Activated CD8-positive, alpha-beta T cell treated with anti-CD3 and anti-CD28 coated beads, Interleukin-2, amount 10 ng/mL, durations not matched to agents 7 days and 5 days (primary cell): ENCODE results near the gene ANXA2R. TPM values are rescaled to one million over a fixed set of nuclear protein-coding genes. Genes with fewer than 3 reads are reported as not detected.
A peak's percentile ranks its signal among the peaks of the same experiment; 100 is the strongest.
"Not testable (repeated sequence)": the region's sequence is repeated elsewhere in the genome, so short reads cannot be mapped to it uniquely, and the experiment has no call there.

Experiments
- ATAC-seq: fragments of 150-1000 bp; cut with Tn5 transposase; one replicate; pipeline ENCODE4 v1.10.0; 2021; ENCODE audit warnings: moderate library complexity
- CTCF ChIA-PET: fragments of 350-600 bp; sonication (Branson Sonifier 250); formaldehyde crosslinking; loops from one replicate; lab custom pipeline; 2021; ENCODE audit warnings: antibody characterized with exemption; lab: Charles Lee
- POLR2A ChIA-PET: fragments of 350-600 bp; sonication (Branson Sonifier 250); formaldehyde crosslinking; loops from one replicate; lab custom pipeline; 2021; ENCODE audit warnings: antibody characterized with exemption; lab: Charles Lee
- DNase-seq: peaks from one replicate; pipeline ENCODE4 v3.0.0-alpha.2; 2020
- H3K27ac Mint-ChIP-seq: one replicate; pipeline ENCODE4 v1.8.0; 2021; ENCODE audit warnings: mild to moderate bottlenecking, mixed read lengths
- H3K27me3 Mint-ChIP-seq: one replicate; pipeline ENCODE4 v1.8.0; 2021; ENCODE audit warnings: low read depth, mixed read lengths
- H3K36me3 Mint-ChIP-seq: one replicate; pipeline ENCODE4 v1.8.0; 2021; ENCODE audit warnings: low read depth, mixed read lengths
- H3K4me1 Mint-ChIP-seq: one replicate; pipeline ENCODE4 v1.8.0; 2021; ENCODE audit warnings: low read depth, mixed read lengths
- H3K4me3 Mint-ChIP-seq: one replicate; pipeline ENCODE4 v1.8.0; 2021; ENCODE audit warnings: mild to moderate bottlenecking, mixed read lengths
- H3K9me3 Mint-ChIP-seq: one replicate; pipeline ENCODE4 v1.8.0; 2022; ENCODE audit warnings: mixed read lengths; ENCODE audit not compliant: insufficient read depth
- total RNA-seq, 2 experiments: library from RNA; stranded (reverse); gene quantifications; one replicate each; pipeline ENCODE4 v1.2.3, GENCODE V29; 2021

ANXA2R gene
- total RNA-seq, 2 experiments from 2014 or later, result 28.0 to 29.3 TPM

DNA sequence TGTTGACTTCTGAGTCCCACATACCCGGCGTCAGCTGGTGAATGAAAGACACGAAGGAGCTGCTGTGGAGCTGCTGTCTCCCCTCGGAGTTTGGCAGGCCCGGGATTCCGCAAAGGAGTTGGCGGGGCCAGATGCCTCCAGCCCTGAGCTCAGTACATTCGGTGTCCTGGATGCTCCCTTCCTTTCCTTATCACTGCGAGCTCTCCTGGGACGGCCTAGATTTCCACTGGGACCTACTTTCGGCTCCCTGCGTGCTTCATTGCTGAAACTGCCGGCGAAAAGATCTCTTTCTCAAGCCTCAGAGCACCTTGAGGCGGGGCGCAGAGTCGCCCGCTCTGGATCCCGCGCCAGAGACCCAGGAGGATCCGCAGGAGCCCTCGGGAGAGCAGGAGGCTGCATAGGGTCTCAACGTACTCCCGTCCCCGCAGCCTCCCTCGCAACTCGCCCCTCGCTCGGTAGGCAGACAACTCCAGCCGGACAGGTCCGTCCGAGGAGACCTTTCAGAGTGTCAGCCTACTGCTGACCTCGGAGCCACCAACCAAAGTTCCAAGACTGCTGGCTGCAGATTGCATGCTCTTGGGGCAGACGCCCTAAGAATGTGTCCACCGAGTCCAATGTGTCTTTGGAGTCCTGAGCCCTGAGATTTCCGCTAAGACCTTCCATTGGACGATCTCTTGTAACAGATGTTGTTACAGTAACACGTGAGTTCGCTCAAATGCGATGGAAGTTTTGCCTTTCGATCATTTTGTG is 6.1 kb downstream of the ANXA2R start:
- POLR2A ChIA-PET, result no interaction called here
- H3K4me3 Mint-ChIP-seq, result peak overlapping the region; percentile 35

DNA sequence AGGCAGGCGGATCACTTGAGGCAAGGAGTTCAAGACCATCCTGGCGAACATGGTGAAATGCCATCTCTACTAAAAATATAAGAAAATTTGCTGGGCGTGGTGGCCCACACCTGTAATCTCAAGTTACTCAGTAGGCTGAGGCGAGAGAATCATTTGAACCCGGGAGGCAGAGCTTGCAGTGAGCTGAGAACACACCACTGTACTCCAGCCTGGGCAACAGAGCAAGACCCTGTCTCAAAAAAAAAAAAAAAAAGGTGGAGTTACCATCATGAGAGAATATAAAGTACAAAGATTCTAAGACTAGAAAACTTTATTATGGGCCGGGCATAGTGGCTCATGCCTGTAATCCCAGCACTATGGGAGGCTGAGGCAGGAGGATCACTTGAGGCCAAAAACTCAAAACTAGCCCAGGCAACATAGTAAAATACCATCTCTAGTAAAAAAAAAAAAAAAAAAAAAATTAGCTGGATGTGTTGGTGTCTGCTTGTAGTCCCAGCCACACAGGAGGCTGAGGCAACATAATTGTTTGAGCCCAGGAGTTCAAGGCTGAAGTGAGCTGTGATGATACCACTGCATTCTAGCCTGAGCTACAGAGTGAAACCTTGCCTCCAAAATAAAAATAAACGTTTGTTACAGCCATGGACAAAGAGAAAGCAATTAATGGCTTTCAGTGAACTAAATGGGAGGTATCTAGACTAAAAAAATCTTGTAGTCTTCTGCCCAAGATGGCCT is 12.9 kb downstream of the ANXA2R start:
- ChIA-PET CTCF (interaction anchor here (0.6 to 2.0 kb wide), 4 partner anchors 19 to 118 kb away, joined by 3 to 7 read pairs (median 4); no protein-coding TSS in a partner anchor), POLR2A (interaction anchor here (1.2 to 2.0 kb wide), 3 partner anchors 10 to 14 kb away, joined by 3 to 5 read pairs (median 3); no protein-coding TSS in a partner anchor)
- no peak for DNase-seq
- no peak overlapping the region for H3K4me3 Mint-ChIP-seq
- H3K36me3 Mint-ChIP-seq, result peaks cover 14% of the 10 kb centered on the region
- H3K27me3 Mint-ChIP-seq, result no peaks in the 10 kb centered on the region
- peaks cover 33% of the 10 kb centered on the region for H3K4me1 Mint-ChIP-seq
- no peak overlapping the region for H3K27ac Mint-ChIP-seq
- no peaks in the 10 kb centered on the region for H3K9me3 Mint-ChIP-seq
- no peak for ATAC-seq

More for the DNA sequence above, 6.1 kb downstream of the ANXA2R start:
- Mint-ChIP-seq H3K27ac (peak overlapping the region; percentile 68), H3K4me1 (peaks cover 56% of the 10 kb centered on the region), H3K9me3 (no peaks in the 10 kb centered on the region), H3K27me3 (no peaks in the 10 kb centered on the region), H3K36me3 (peaks cover 25% of the 10 kb centered on the region)
- CTCF ChIA-PET, result no interaction called here
- DNase-seq (no peak), ATAC-seq (no peak)

DNA sequence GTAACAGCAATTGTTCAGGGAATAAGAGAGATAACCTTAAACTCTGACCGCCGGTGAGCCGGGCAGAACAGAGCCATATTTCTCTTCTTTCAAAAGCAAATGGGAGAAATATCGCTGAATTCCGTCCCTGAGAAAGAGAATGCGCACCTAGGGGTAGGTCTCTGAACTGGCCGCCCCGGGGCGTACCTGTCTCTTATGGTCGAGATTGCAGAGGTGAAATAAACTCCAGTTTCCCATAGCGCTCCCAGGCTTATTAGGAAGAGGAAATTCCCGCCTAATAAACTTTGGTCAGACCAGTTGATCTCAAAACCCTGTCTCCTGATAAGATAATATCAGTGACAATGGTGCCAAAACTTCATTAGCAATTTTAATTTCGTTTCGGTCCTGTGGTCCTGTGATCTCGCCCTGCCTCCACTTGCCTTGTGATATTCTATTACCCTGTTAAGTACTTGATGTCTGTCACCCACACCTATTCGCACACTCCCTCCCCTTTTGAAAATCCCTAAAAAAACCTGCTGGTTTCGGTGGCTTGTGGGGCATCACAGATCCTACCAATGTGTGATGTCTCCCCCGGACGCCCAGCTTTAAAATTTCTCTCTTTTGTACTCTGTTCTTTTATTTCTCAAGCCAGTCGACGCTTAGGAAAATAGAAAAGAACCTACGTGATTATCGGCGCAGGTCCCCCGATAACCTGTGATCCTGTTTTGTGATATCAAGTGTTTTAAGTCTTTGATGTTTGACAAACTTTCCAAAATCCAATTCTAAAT is 14.8 kb downstream of the ANXA2R start:
- Mint-ChIP-seq H3K36me3 (peaks cover 14% of the 10 kb centered on the region), H3K4me1 (peaks cover 40% of the 10 kb centered on the region)
- CTCF ChIA-PET, H3K27ac Mint-ChIP-seq, H3K27me3 Mint-ChIP-seq, ATAC-seq, H3K4me3 Mint-ChIP-seq, H3K9me3 Mint-ChIP-seq, DNase-seq: not testable (repeated sequence)
- POLR2A ChIA-PET, result interaction anchor here (1.5 to 10.1 kb wide), 2 partner anchors 12 to 14 kb away, joined by 3 to 532 read pairs; partner anchors contain the start of gene ANXA2R

DNA sequence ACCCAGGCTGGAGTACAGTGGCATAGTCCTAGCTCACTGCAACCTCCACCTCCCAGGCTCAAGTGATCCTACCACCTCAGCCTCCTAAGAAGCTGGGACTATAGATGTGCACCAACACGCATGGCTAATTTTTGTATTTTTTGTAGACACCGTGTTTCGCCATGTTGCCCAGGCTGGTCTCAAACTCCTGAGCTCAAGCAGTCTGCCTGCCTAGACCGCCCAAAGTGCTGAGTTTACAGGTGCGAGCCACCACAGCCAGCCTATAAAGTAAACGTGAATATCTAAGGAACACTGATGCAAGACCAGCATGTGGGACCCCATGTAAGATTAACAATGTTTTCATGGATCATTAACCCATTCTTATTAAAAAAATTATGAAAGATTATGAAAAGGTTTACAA is 15.9 kb downstream of the ANXA2R start:
- CTCF ChIA-PET, result interaction anchor here (1.8 kb wide), 1 partner anchor 17 kb away, joined by 7 read pairs; no protein-coding TSS in a partner anchor

DNA sequence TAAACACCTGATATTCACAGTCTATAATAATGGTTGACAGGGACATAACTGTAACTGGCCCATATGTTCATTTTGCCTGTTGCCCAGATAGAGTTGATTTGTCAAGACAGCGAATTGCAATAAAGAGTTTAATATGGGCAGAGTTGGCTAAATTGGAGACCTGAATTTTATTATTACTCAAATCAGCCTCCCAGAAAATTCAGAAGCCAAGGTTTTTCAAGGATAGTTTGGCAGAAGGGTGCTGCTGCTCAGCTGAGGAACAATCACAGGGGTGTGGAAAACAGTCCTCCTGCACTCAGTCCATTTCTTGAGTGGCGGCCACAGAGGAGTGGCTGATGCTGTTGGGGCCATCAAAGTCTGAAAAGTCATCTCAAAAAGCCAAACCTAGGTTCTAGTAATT is 19.0 kb downstream of the ANXA2R start:
- ATAC-seq (no peak), DNase-seq (no peak)
- ChIA-PET CTCF (interaction anchor here (1.0 to 8.7 kb wide), 12 partner anchors 9 to 463 kb away, joined by 3 to 150 read pairs (median 21); partner anchors contain the start of genes ANXA2R and TMEM267), POLR2A (interaction anchor here (0.9 to 10.1 kb wide), 9 partner anchors 9 to 463 kb away, joined by 3 to 532 read pairs (median 103); partner anchors contain the start of genes ANXA2R and TMEM267)
- H3K9me3 Mint-ChIP-seq, result no peaks in the 10 kb centered on the region
- peaks cover 8% of the 10 kb centered on the region for H3K36me3 Mint-ChIP-seq
- H3K27ac Mint-ChIP-seq, result peak overlapping the region; percentile 74
- H3K4me3 Mint-ChIP-seq, result peak overlapping the region; percentile 95
- H3K27me3 Mint-ChIP-seq, result no peaks in the 10 kb centered on the region
- peaks cover 22% of the 10 kb centered on the region for H3K4me1 Mint-ChIP-seq

More for the DNA sequence above, 15.9 kb downstream of the ANXA2R start:
- peaks cover 14% of the 10 kb centered on the region for H3K36me3 Mint-ChIP-seq
- POLR2A ChIA-PET, result interaction anchor here (0.7 to 10.1 kb wide), 2 partner anchors 15 to 42 kb away, joined by 3 to 532 read pairs; partner anchors contain the start of gene ANXA2R
- ATAC-seq (no peak), DNase-seq (no peak)
- H3K9me3 Mint-ChIP-seq, result no peaks in the 10 kb centered on the region
- no peak overlapping the region for H3K4me3 Mint-ChIP-seq
- no peak overlapping the region for H3K27ac Mint-ChIP-seq
- peaks cover 32% of the 10 kb centered on the region for H3K4me1 Mint-ChIP-seq
- H3K27me3 Mint-ChIP-seq, result no peaks in the 10 kb centered on the region

DNA sequence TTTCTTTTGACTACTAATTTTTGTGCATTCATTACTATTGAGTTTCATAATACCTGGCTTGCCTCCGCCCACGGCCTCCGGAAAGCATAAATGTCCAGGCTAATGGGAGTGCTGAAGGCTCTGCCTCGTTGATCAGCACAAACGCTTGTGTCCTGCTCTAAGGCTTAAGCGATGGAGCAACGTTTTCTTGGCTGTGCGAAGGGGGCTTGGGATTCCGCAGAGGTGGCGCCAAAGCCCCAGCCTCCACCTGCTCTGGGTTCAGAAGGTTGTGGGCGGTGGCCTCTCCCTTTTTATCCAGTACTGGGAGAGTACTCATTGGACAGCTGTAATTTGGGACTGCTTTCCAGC is 19.7 kb downstream of the ANXA2R start:
- DNase-seq (peak; percentile 54), ATAC-seq (peak; percentile 4)
- no peaks in the 10 kb centered on the region for H3K27me3 Mint-ChIP-seq
- H3K36me3 Mint-ChIP-seq, result peaks cover 4% of the 10 kb centered on the region
- peak overlapping the region; percentile 99 for H3K27ac Mint-ChIP-seq
- peaks cover 30% of the 10 kb centered on the region for H3K4me1 Mint-ChIP-seq
- ChIA-PET CTCF (interaction anchor here (0.6 to 8.7 kb wide), 20 partner anchors 8 to 464 kb away, joined by 3 to 150 read pairs (median 10); partner anchors contain the start of genes ANXA2R and TMEM267), POLR2A (interaction anchor here (0.7 to 10.1 kb wide), 18 partner anchors 8 to 495 kb away, joined by 3 to 532 read pairs (median 4); partner anchors contain the start of genes ANXA2R, C5orf34, TMEM267 and ZNF131)
- H3K4me3 Mint-ChIP-seq, result peak overlapping the region; percentile 95
- no peaks in the 10 kb centered on the region for H3K9me3 Mint-ChIP-seq

DNA sequence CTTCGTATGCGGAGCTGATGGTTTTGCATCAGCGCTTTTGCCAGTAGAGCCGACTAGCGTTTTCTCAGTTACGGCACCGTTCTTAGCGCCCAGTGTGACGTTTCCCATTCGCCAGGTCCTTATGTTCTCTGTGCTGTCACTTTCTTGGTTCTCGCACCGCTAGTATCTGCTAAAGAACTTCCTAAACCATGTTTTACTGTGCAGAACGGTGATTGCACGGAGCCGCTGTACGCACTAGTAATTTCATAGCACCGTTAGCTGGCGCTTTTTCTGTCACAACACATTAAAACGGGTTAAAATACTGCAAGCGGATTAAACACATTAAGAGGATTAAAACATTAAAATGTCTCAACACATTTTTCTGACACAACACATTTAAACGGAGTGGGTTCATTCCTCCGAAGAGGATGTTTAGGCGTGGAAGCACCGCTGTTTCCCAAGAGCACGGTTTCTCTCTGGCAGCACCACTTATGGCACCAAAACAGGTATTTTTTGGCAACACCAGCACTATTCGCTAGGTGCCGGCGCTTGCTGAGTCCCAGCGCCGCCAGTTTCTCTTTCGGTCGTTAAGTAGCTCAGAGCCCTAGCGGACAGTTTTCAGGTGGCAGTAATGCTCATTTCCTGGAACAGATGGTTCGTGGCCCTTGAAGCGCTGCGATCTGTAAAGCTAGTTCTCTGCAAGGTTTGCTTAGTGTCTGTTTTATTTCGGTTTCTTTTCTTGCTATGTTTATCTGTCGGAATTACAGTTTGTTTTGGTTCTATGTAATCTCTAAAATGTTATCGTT is 20.3 kb downstream of the ANXA2R start:
- Mint-ChIP-seq H3K27me3 (no peaks in the 10 kb centered on the region), H3K4me3 (peak overlapping the region; percentile 95), H3K9me3 (no peaks in the 10 kb centered on the region), H3K4me1 (peaks cover 36% of the 10 kb centered on the region), H3K36me3 (peaks cover 4% of the 10 kb centered on the region), H3K27ac (peak overlapping the region; percentile 99)
- ATAC-seq, result peak; percentile 73
- peak; percentile 94 for DNase-seq
- CTCF ChIA-PET, result interaction anchor here (0.6 to 8.7 kb wide), 23 partner anchors 9 to 464 kb away, joined by 3 to 150 read pairs (median 7); partner anchors contain the start of genes ANXA2R and TMEM267
- POLR2A ChIA-PET, result interaction anchor here (0.7 to 10.1 kb wide), 20 partner anchors 7 to 495 kb away, joined by 3 to 532 read pairs (median 4); partner anchors contain the start of genes ANXA2R, C5orf34, TMEM267 and ZNF131

DNA sequence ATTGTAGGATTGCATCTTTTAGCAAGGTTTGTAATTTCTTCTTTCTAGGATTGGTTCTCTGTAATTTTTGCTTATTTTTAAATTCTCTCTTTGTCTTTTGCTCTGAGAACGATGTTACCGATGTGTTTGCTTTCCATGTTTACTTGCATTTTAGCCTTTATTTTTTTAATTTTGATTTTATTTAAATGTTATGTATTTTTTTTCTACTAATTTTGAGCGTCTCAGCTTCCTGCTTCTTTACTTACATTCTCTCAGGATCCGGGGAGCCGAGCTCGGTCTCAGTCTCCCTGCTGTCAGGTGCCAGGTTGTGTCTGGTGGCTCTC is 20.9 kb downstream of the ANXA2R start:
- CTCF ChIA-PET, result interaction anchor here (0.8 to 8.7 kb wide), 20 partner anchors 8 to 465 kb away, joined by 3 to 150 read pairs (median 10); partner anchors contain the start of genes ANXA2R and TMEM267
- no peak for DNase-seq
- no peaks in the 10 kb centered on the region for H3K9me3 Mint-ChIP-seq

DNA sequence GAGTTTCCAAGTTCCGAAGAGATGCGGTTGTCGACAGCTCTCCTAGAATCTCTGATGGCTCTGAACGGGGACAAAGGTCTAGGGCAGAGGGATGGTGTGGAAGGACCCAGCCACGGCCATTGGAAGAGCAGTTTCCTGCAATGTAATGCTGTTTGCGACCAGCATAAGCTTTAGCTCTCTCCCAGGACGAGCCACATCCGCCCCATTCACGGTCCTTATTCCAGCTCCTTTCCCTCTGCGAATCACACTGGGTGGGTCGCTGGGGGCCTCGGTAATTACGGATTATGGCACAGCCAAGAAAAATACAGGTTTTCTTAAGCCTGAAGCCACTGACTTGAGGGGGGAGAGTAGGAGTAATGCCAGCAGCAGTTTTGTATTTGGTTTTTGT is 22.7 kb downstream of the ANXA2R start:
- POLR2A ChIA-PET, result interaction anchor here (0.6 to 10.1 kb wide), 10 partner anchors 9 to 104 kb away, joined by 3 to 532 read pairs (median 82); partner anchors contain the start of gene ANXA2R
- no peaks in the 10 kb centered on the region for H3K36me3 Mint-ChIP-seq
- no peaks in the 10 kb centered on the region for H3K27me3 Mint-ChIP-seq
- peaks cover 42% of the 10 kb centered on the region for H3K4me1 Mint-ChIP-seq
- DNase-seq (peak; percentile 58), ATAC-seq (peak; percentile 28)
- no peaks in the 10 kb centered on the region for H3K9me3 Mint-ChIP-seq
- CTCF ChIA-PET, result interaction anchor here (1.1 to 8.7 kb wide), 8 partner anchors 10 to 372 kb away, joined by 4 to 150 read pairs (median 46); partner anchors contain the start of gene ANXA2R
- peak overlapping the region; percentile 95 for H3K4me3 Mint-ChIP-seq
- peak overlapping the region; percentile 99 for H3K27ac Mint-ChIP-seq

More for the DNA sequence above, 20.9 kb downstream of the ANXA2R start:
- Mint-ChIP-seq H3K4me1 (peaks cover 39% of the 10 kb centered on the region), H3K27me3 (no peaks in the 10 kb centered on the region), H3K36me3 (peaks cover 4% of the 10 kb centered on the region), H3K4me3 (peak overlapping the region; percentile 95), H3K27ac (peak overlapping the region; percentile 99)
- no peak for ATAC-seq
- POLR2A ChIA-PET, result interaction anchor here (0.9 to 10.1 kb wide), 13 partner anchors 8 to 293 kb away, joined by 3 to 532 read pairs (median 20); partner anchors contain the start of genes ANXA2R and ZNF131
